Measurements from ENCODE around the gene TFB1M. TPM values are rescaled to one million over a fixed set of nuclear protein-coding genes. Genes with fewer than 3 reads are reported as not detected.
A peak's percentile ranks its signal among the peaks of the same experiment; 100 is the strongest.

TFB1M gene
- total RNA-seq, 2 donors from 2014 or later: 38.8 to 43.0 TPM

DNA sequence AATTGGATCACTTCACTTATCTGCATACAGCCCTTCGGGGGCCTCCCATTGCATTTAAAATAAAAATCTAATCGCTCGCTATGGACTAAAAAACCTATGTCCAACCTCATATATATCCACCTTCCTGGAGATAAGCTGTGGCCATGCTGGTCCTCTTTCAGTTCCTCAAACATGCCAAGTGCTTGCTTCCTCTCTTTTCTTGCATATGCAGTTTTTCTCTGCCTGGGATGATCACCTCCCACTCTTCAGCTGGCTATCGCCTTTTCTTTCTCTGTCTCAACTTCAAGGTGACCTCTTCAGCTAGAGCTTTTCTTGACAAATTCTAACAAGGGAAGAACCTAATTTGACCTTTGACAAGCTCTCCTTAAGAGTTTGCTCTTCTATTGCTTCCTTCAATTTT, 5.6 kb upstream of the TFB1M start:
- DNase-seq: no peak
- H3K4me1 ChIP-seq (ENCODE audit: control insufficient read depth, insufficient read depth, low read length): no peaks in the 10 kb centered on the region
- H3K9me3 Mint-ChIP-seq: no peaks in the 10 kb centered on the region
- no peak overlapping the region for H3K4me3 ChIP-seq (ENCODE audit: low read length)
- H3K4me3 Mint-ChIP-seq: no peak overlapping the region
- H3K27me3 ChIP-seq (ENCODE audit: control insufficient read depth, insufficient read depth, low read length, poor library complexity, severe bottlenecking): no peaks in the 10 kb centered on the region
- no peaks in the 10 kb centered on the region for H3K27me3 Mint-ChIP-seq (ENCODE audit: insufficient read depth)
- H3K9ac ChIP-seq (ENCODE audit: extremely low read depth, low read length, poor library complexity, severe bottlenecking): no peak overlapping the region
- no peaks in the 10 kb centered on the region for H3K36me3 Mint-ChIP-seq (ENCODE audit: low read depth)
- TF ChIP-seq, protein P1, sequence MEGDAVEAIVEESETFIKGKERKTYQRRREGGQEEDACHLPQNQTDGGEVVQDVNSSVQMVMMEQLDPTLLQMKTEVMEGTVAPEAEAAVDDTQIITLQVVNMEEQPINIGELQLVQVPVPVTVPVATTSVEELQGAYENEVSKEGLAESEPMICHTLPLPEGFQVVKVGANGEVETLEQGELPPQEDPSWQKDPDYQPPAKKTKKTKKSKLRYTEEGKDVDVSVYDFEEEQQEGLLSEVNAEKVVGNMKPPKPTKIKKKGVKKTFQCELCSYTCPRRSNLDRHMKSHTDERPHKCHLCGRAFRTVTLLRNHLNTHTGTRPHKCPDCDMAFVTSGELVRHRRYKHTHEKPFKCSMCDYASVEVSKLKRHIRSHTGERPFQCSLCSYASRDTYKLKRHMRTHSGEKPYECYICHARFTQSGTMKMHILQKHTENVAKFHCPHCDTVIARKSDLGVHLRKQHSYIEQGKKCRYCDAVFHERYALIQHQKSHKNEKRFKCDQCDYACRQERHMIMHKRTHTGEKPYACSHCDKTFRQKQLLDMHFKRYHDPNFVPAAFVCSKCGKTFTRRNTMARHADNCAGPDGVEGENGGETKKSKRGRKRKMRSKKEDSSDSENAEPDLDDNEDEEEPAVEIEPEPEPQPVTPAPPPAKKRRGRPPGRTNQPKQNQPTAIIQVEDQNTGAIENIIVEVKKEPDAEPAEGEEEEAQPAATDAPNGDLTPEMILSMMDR (conservative IDR thresholded peaks at IDR 0.05): no peak
- no peak overlapping the region for H3K27ac Mint-ChIP-seq
- H3K4me1 Mint-ChIP-seq: no peaks in the 10 kb centered on the region
- 89 to 93% methylated on average over 3 to 4 of the region's 4 CpGs for WGBS, 2 experiments (ENCODE audit: insufficient coverage in 1 of 2, insufficient read length in 1 of 2)
- H3K27ac ChIP-seq (ENCODE audit: low read depth, low read length): no peak overlapping the region
- H3K36me3 ChIP-seq (ENCODE audit: control insufficient read depth, insufficient read depth, low read length): no peaks in the 10 kb centered on the region
- peaks cover 4% of the 10 kb centered on the region for H3K9me3 ChIP-seq (ENCODE audit: control insufficient read depth, low read length)

GRCh38 chr6:155317186-155317585, 2.9 kb upstream of the TFB1M start:
- peaks cover 2% of the 10 kb centered on the region for H3K36me3 ChIP-seq (ENCODE audit: control insufficient read depth, insufficient read depth, low read length)
- H3K4me3 Mint-ChIP-seq: no peak overlapping the region
- H3K9me3 ChIP-seq (ENCODE audit: control insufficient read depth, low read length): peaks cover 4% of the 10 kb centered on the region
- no peaks in the 10 kb centered on the region for H3K9me3 Mint-ChIP-seq
- no peaks in the 10 kb centered on the region for H3K27me3 Mint-ChIP-seq (ENCODE audit: insufficient read depth)
- H3K4me1 Mint-ChIP-seq: peaks cover 9% of the 10 kb centered on the region
- peaks cover 8% of the 10 kb centered on the region for H3K36me3 Mint-ChIP-seq (ENCODE audit: low read depth)
- H3K27ac ChIP-seq (ENCODE audit: low read depth, low read length): no peak overlapping the region
- no peak overlapping the region for H3K4me3 ChIP-seq (ENCODE audit: low read length)
- WGBS, 2 experiments (ENCODE audit: insufficient coverage in 1 of 2, insufficient read length in 1 of 2): no CpG with 5 or more reads among the region's 1 CpG
- DNase-seq: no peak
- TF ChIP-seq, protein P1 (conservative IDR thresholded peaks at IDR 0.05): peak; percentile 45
- H3K9ac ChIP-seq (ENCODE audit: extremely low read depth, low read length, poor library complexity, severe bottlenecking): no peak overlapping the region
- no peaks in the 10 kb centered on the region for H3K4me1 ChIP-seq (ENCODE audit: control insufficient read depth, insufficient read depth, low read length)
- no peak overlapping the region for H3K27ac Mint-ChIP-seq
- no peaks in the 10 kb centered on the region for H3K27me3 ChIP-seq (ENCODE audit: control insufficient read depth, insufficient read depth, low read length, poor library complexity, severe bottlenecking)

DNA sequence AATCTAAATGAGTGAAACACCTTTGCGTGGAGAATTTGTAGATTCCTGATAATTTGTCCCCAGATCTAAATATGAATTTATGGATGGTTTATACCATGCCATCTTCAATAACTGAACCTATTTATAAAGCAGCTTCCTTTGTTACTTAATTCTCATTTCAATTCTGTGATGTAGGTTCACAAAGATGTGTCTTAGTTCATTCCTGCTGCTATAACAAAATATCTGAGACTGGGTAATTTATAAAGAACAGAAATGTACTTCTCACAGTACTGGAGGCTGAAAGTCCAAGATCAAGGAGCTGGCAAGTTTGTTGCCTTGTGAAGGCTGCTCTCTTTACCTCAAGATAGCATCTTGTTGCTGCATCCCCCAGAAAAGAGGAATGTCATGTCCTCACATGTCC, 2.1 kb upstream of the TFB1M start:
- H3K9ac ChIP-seq (ENCODE audit: extremely low read depth, low read length, poor library complexity, severe bottlenecking): no peak overlapping the region
- H3K9me3 Mint-ChIP-seq: no peaks in the 10 kb centered on the region
- H3K4me3 Mint-ChIP-seq: no peak overlapping the region
- TF ChIP-seq, protein P1 (conservative IDR thresholded peaks at IDR 0.05): no peak
- no peak overlapping the region for H3K4me3 ChIP-seq (ENCODE audit: low read length)
- WGBS, 2 experiments (ENCODE audit: insufficient coverage in 1 of 2, insufficient read length in 1 of 2): 100% methylated on average over 1 of the region's 1 CpG; no CpG with 5 or more reads in 1 of the 2 experiments
- H3K27ac ChIP-seq (ENCODE audit: low read depth, low read length): no peak overlapping the region
- H3K4me1 ChIP-seq (ENCODE audit: control insufficient read depth, insufficient read depth, low read length): peaks cover 5% of the 10 kb centered on the region
- peaks cover 17% of the 10 kb centered on the region for H3K4me1 Mint-ChIP-seq
- peaks cover 6% of the 10 kb centered on the region for H3K36me3 ChIP-seq (ENCODE audit: control insufficient read depth, insufficient read depth, low read length)
- H3K36me3 Mint-ChIP-seq (ENCODE audit: low read depth): peaks cover 15% of the 10 kb centered on the region
- DNase-seq: no peak
- no peaks in the 10 kb centered on the region for H3K27me3 ChIP-seq (ENCODE audit: control insufficient read depth, insufficient read depth, low read length, poor library complexity, severe bottlenecking)
- H3K27me3 Mint-ChIP-seq (ENCODE audit: insufficient read depth): no peaks in the 10 kb centered on the region
- H3K9me3 ChIP-seq (ENCODE audit: control insufficient read depth, low read length): peaks cover 4% of the 10 kb centered on the region
- H3K27ac Mint-ChIP-seq: no peak overlapping the region
